ENCODE data around the gene DNAJB13.

DNA sequence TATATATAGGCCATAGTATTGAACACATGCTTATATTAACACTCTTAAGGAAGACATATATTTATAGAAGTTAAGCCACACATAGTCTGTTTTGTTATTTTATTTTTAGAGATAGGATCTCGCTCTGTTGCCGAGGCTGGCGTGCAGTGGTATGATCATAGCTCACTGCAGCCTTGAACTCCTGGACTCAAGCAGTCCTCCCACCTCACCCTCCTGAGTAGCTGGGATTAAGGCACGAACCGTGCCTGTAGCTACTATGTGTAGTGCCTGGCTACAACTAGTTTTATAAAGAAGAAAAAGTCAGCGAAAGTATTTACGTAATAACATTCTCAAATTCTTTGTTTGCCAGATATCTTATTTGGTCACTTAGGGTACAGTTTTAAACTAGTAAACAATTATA, 37.4 kb downstream of the DNAJB13 start:
- TF ChIP-seq, protein P1, sequence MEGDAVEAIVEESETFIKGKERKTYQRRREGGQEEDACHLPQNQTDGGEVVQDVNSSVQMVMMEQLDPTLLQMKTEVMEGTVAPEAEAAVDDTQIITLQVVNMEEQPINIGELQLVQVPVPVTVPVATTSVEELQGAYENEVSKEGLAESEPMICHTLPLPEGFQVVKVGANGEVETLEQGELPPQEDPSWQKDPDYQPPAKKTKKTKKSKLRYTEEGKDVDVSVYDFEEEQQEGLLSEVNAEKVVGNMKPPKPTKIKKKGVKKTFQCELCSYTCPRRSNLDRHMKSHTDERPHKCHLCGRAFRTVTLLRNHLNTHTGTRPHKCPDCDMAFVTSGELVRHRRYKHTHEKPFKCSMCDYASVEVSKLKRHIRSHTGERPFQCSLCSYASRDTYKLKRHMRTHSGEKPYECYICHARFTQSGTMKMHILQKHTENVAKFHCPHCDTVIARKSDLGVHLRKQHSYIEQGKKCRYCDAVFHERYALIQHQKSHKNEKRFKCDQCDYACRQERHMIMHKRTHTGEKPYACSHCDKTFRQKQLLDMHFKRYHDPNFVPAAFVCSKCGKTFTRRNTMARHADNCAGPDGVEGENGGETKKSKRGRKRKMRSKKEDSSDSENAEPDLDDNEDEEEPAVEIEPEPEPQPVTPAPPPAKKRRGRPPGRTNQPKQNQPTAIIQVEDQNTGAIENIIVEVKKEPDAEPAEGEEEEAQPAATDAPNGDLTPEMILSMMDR (IDR thresholded peaks at IDR 0.05): no peak
- no peak for TF ChIP-seq EZH2 (IDR thresholded peaks at IDR 0.05; ENCODE audit: borderline replicate concordance, insufficient read depth, low read depth, low read length, poor library complexity, severe bottlenecking)
